SK-N-SH (cell line): Measurements from ENCODE around the gene BMP7. TPM values are rescaled to one million over a fixed set of nuclear protein-coding genes. Genes with fewer than 3 reads are reported as not detected.

Source experiments
- CTCF ChIA-PET: fragments of 300-600, 350-600 bp; formaldehyde crosslinking; extraction: SDS; loops from one replicate; lab custom pipeline; 2021; lab: Yijun Ruan, JAX
- POLR2A ChIA-PET: fragments of 350-600 bp; sonication (Branson Sonifier 250); formaldehyde crosslinking; extraction: SDS; loops from one replicate; lab custom pipeline; 2020; ENCODE audit warnings: antibody characterized with exemption, inconsistent platforms; lab: Yijun Ruan, JAX
- DNase-seq: peaks from one replicate; pipeline ENCODE4 v3.0.0; 2012
- H2AFZ ChIP-seq: fragments of 200-600 bp; sonication (generic); 2 replicates; pipeline ENCODE4 v1.8.1; 2016; ENCODE audit warnings: antibody characterized with exemption, mild to moderate bottlenecking, low read depth
- H3F3A ChIP-seq: fragments of 200-600 bp; sonication (generic); replicated peaks from 2 replicates; pipeline ENCODE3; 2016; ENCODE audit warnings: antibody characterized with exemption, mild to moderate bottlenecking; ENCODE audit not compliant: insufficient read depth
- H3K27ac ChIP-seq, 2 experiments: fragments of 200-500 bp in 1 of 2; fragments of 200-600 bp in 1 of 2; sonication (Bioruptor generic) in 1 of 2; sonication (generic), shearing (Covaris generic) in 1 of 2; 2 replicates each; pipeline versions ENCODE4 v1.5.1 to v1.6.1; 2014 to 2016; ENCODE audit warnings: low read depth in 2 of 2, inconsistent platforms in 1 of 2, low read length in 1 of 2, mild to moderate bottlenecking in 1 of 2, mixed read lengths in 1 of 2
- H3K27me3 ChIP-seq: fragments of 200-600 bp; sonication (generic), shearing (Covaris generic); 2 replicates; pipeline ENCODE4 v1.6.1; 2016; ENCODE audit warnings: mixed run types; ENCODE audit not compliant: insufficient read depth
- H3K36me3 ChIP-seq, 2 experiments: fragments of 200-500 bp in 1 of 2; fragments of 200-600 bp in 1 of 2; sonication (Bioruptor generic) in 1 of 2; sonication (generic) in 1 of 2; replicated peaks in 1 of 2; 2 replicates each; pipeline versions ENCODE3 to v1.5.1; 2014 to 2016; ENCODE audit warnings: low read length in 1 of 2, mild to moderate bottlenecking in 1 of 2; ENCODE audit not compliant: insufficient read depth in 2 of 2, control insufficient read depth in 1 of 2
- H3K4me1 ChIP-seq, 2 experiments: fragments of 200-500 bp in 1 of 2; fragments of 200-600 bp in 1 of 2; sonication (Bioruptor generic) in 1 of 2; sonication (generic), shearing (Covaris generic) in 1 of 2; 2 replicates each; pipeline versions ENCODE4 v1.5.1 to v1.6.1; 2014 to 2016; ENCODE audit warnings: low read depth in 1 of 2, low read length in 1 of 2, mixed run types in 1 of 2; ENCODE audit not compliant: insufficient read depth in 2 of 2, control insufficient read depth in 1 of 2
- H3K4me2 ChIP-seq: fragments of 200-600 bp; sonication (generic), shearing (Covaris generic); 2 replicates; pipeline ENCODE4 v1.6.1; 2017; ENCODE audit warnings: mixed run types
- H3K4me3 ChIP-seq, 2 experiments: fragments of 200-500 bp in 1 of 2; fragments of 200-600 bp in 1 of 2; sonication (Bioruptor generic) in 1 of 2; sonication (generic), shearing (Covaris generic) in 1 of 2; 2 replicates each; pipeline versions ENCODE4 v1.5.1 to v1.8.1; 2014 to 2016; ENCODE audit warnings: low read depth in 2 of 2, inconsistent platforms in 1 of 2, low read length in 1 of 2, mild to moderate bottlenecking in 1 of 2, mixed read lengths in 1 of 2, moderate library complexity in 1 of 2
- H3K79me2 ChIP-seq: fragments of 200-600 bp; sonication (generic); 2 replicates; pipeline ENCODE4 v1.8.1; 2017; ENCODE audit warnings: mild to moderate bottlenecking; ENCODE audit not compliant: insufficient read depth
- H3K9ac ChIP-seq: fragments of 200-600 bp; sonication (generic); 2 replicates; pipeline ENCODE4 v1.6.1; 2017; ENCODE audit warnings: mixed run types
- H3K9me2 ChIP-seq: fragments of 200-600 bp; sonication (generic); 2 replicates; pipeline ENCODE4 v1.6.1; 2017; ENCODE audit warnings: mixed run types
- H3K9me3 ChIP-seq: fragments of 200-600 bp; sonication (generic); 2 replicates; pipeline ENCODE4 v1.6.1; 2017; ENCODE audit warnings: mixed run types, mild to moderate bottlenecking, moderate library complexity
- H4K20me1 ChIP-seq: fragments of 200-600 bp; sonication (generic); 2 replicates; pipeline ENCODE4 v1.6.1; 2017; ENCODE audit warnings: mild to moderate bottlenecking, mixed run types; ENCODE audit not compliant: insufficient read depth
- CTCF ChIP-seq: fragments of 200-600 bp; sonication (generic); IDR thresholded peaks from 2 replicates; pipeline ENCODE4 v1.6.1; 2017; ENCODE audit warnings: antibody characterized with exemption, mild to moderate bottlenecking, moderate library complexity
- ELF1 ChIP-seq: IDR thresholded peaks from 2 replicates; pipeline ENCODE4 v1.4.0; 2012
- FOXM1 ChIP-seq: IDR thresholded peaks from 2 replicates; pipeline ENCODE4 v1.4.0; 2012; ENCODE audit warnings: low read depth, mild to moderate bottlenecking
- IRF3 ChIP-seq: fragments of 150-350 bp; IDR thresholded peaks from 2 replicates; pipeline ENCODE4 v1.6.1; 2016; ENCODE audit warnings: mild to moderate bottlenecking, low read depth, low read length
- MEF2A ChIP-seq: IDR thresholded peaks from 2 replicates; pipeline ENCODE4 v1.4.0; 2012; ENCODE audit warnings: low read depth, borderline replicate concordance
- MXI1 ChIP-seq: IDR thresholded peaks from 2 replicates; pipeline ENCODE4 v1.6.1; 2012; ENCODE audit warnings: mild to moderate bottlenecking, low read depth, low read length, improper control_type of control experiment
- NRF1 ChIP-seq: IDR thresholded peaks from 2 replicates; pipeline ENCODE4 v1.6.1; 2012; ENCODE audit warnings: low read depth, mild to moderate bottlenecking, low read length
- POLR2AphosphoS5 ChIP-seq: IDR thresholded peaks from 2 replicates; pipeline ENCODE4 v1.6.1; 2012; ENCODE audit warnings: low read depth, low read length
- RFX5 ChIP-seq: IDR thresholded peaks from 2 replicates; pipeline ENCODE4 v1.6.1; 2012; ENCODE audit warnings: mild to moderate bottlenecking, improper control_type of control experiment, low read length
- TCF12 ChIP-seq: IDR thresholded peaks from 2 replicates; pipeline ENCODE4 v1.4.0; 2012
- TEAD4 ChIP-seq: IDR thresholded peaks from 2 replicates; pipeline ENCODE4 v1.4.0; 2012; ENCODE audit warnings: mild to moderate bottlenecking, borderline replicate concordance; ENCODE audit not compliant: insufficient read depth
- WGBS: methylation state at CpG from one replicate; pipeline ENCODE4 v1.1.6; 2017; ENCODE audit warnings: low lambda C conversion rate; 5-methylcytosine and 5-hydroxymethylcytosine counted together
- polyA plus RNA-seq, 3 experiments: library from polyadenylated mRNA; depleted of rRNA; stranded (reverse); fragments of >200 nt; gene quantifications; 2 replicates each; pipeline ENCODE4 v1.2.3, GENCODE V29; 2012

Gene BMP7
- polyA plus RNA-seq, 1 of the 3 experiments (the other 2 are of a cell fraction), result not detected

GRCh38 chr20:57173041-57173440, 93.4 kb downstream of the BMP7 start:
- Histone ChIP-seq H2AFZ (no peak overlapping the region), H3K4me3 (no peak overlapping the region), H3K9ac (no peak overlapping the region), H3K27me3 (no peaks in the 10 kb centered on the region), H3K4me1 (no peaks in the 10 kb centered on the region; a peak in 1 of 4 replicates), H3K79me2 (no peaks in the 10 kb centered on the region), H4K20me1 (no peaks in the 10 kb centered on the region), H3K36me3 (no peaks in the 10 kb centered on the region), H3F3A (no peaks in the 10 kb centered on the region), H3K4me2 (no peak overlapping the region), H3K9me2 (no peaks in the 10 kb centered on the region), H3K9me3 (no peaks in the 10 kb centered on the region), H3K27ac (no peak overlapping the region)
- ChIA-PET POLR2A (no interaction called here), CTCF (interaction anchor here (0.9 kb wide), 1 partner anchor 10 kb away, joined by 4 read pairs; no protein-coding TSS in a partner anchor)
- WGBS, result 74% methylated on average over 15 of the region's 15 CpGs
- DNase-seq, result no peak
- TF ChIP-seq ELF1 (no peak), RFX5 (no peak), MEF2A (no peak), TCF12 (no peak), TEAD4 (no peak), IRF3 (no peak), POLR2AphosphoS5 (no peak), NRF1 (no peak), MXI1 (no peak), FOXM1 (no peak), CTCF (no peak)

GRCh38 chr20:57170343-57170742, 96.1 kb downstream of the BMP7 start:
- Histone ChIP-seq H3K79me2 (no peaks in the 10 kb centered on the region), H3K9ac (no peak overlapping the region), H3K27ac (no peak overlapping the region), H3K9me3 (no peaks in the 10 kb centered on the region), H3K36me3 (no peaks in the 10 kb centered on the region), H4K20me1 (no peaks in the 10 kb centered on the region), H3K4me3 (no peak overlapping the region), H3F3A (no peaks in the 10 kb centered on the region), H3K4me1 (no peaks in the 10 kb centered on the region; a peak in 1 of 4 replicates), H3K9me2 (no peaks in the 10 kb centered on the region), H3K4me2 (no peak overlapping the region), H3K27me3 (no peaks in the 10 kb centered on the region), H2AFZ (no peak overlapping the region)
- ChIA-PET POLR2A (no interaction called here), CTCF (no interaction called here)
- TF ChIP-seq FOXM1 (no peak), RFX5 (no peak)
- 63% methylated on average over 14 of the region's 14 CpGs for WGBS
- DNase-seq, result no peak
